Liver (tissue), 9 donors: ENCODE data around the gene VGLL2. TPM values are rescaled to one million over a fixed set of nuclear protein-coding genes. Genes with fewer than 3 reads are reported as not detected.
"Not testable (repeated sequence)": the region's sequence is repeated elsewhere in the genome, so short reads cannot be mapped to it uniquely, and the experiment has no call there.

Experiments used
- DNase-seq: peaks from one replicate; pipeline ENCODE4 v3.0.0-alpha.2; 2017; ENCODE audit warnings: low spot score
- H3K27ac ChIP-seq, 2 donors: one replicate each; pipeline ENCODE4 v1.7.0; 2013; ENCODE audit warnings: inconsistent platforms in 2 of 2, low read length in 2 of 2, control low read depth in 1 of 2, low read depth in 1 of 2, mild to moderate bottlenecking in 1 of 2
- H3K27me3 ChIP-seq, 4 donors: one replicate each; pipeline versions ENCODE4 v1.6.1 to v1.7.0; 2013; ENCODE audit warnings: low read length in 3 of 4, inconsistent platforms in 1 of 4, mild to moderate bottlenecking in 1 of 4, moderate library complexity in 1 of 4; ENCODE audit not compliant: control insufficient read depth in 4 of 4, insufficient read depth in 4 of 4
- H3K36me3 ChIP-seq, 4 donors: one replicate each; pipeline versions ENCODE4 v1.6.1 to v1.7.0; 2013; ENCODE audit warnings: low read length in 3 of 4, mild to moderate bottlenecking in 3 of 4, low read depth in 1 of 4, moderate library complexity in 1 of 4; ENCODE audit not compliant: control insufficient read depth in 4 of 4, insufficient read depth in 3 of 4
- H3K4me1 ChIP-seq, 4 donors: one replicate each; pipeline versions ENCODE4 v1.6.1 to v1.7.0; 2013; ENCODE audit warnings: low read length in 3 of 4, mild to moderate bottlenecking in 3 of 4, moderate library complexity in 1 of 4; ENCODE audit not compliant: control insufficient read depth in 4 of 4, insufficient read depth in 4 of 4
- H3K4me3 ChIP-seq, 3 donors: one replicate each; pipeline versions ENCODE4 v1.6.1 to v1.7.0; 2013; ENCODE audit warnings: low read length in 3 of 3, control low read depth in 1 of 3, low read depth in 1 of 3, mild to moderate bottlenecking in 1 of 3
- H3K9ac ChIP-seq, 2 donors: one replicate each; pipeline ENCODE4 v1.7.0; 2013; ENCODE audit warnings: low read length in 2 of 2, mild to moderate bottlenecking in 2 of 2, moderate library complexity in 2 of 2, control low read depth in 1 of 2, low read depth in 1 of 2
- H3K9me3 ChIP-seq, 4 donors: one replicate each; pipeline versions ENCODE4 v1.6.1 to v1.7.0; 2013; ENCODE audit warnings: low read length in 3 of 4; ENCODE audit not compliant: control insufficient read depth in 4 of 4
- EGR1 ChIP-seq, 2 donors: IDR thresholded peaks; 2 replicates each; pipeline ENCODE4 v1.6.1; 2016 to 2018; ENCODE audit warnings: antibody characterized with exemption in 2 of 2, low read depth in 2 of 2
- GABPA ChIP-seq, 2 donors: IDR thresholded peaks in 1 of 2; conservative IDR thresholded peaks in 1 of 2; 2 replicates each; pipeline ENCODE4 v1.6.1; 2016; ENCODE audit warnings: antibody characterized with exemption in 2 of 2, mild to moderate bottlenecking in 1 of 2, moderate library complexity in 1 of 2
- HNF4A ChIP-seq, 2 donors: conservative IDR thresholded peaks; 2 replicates each; pipeline ENCODE4 v1.6.1; 2016; ENCODE audit warnings: antibody characterized with exemption in 2 of 2, mild to moderate bottlenecking in 2 of 2
- HNF4G ChIP-seq: IDR thresholded peaks from 2 replicates; pipeline ENCODE4 v1.6.1; 2016; ENCODE audit warnings: antibody characterized with exemption
- JUND ChIP-seq, 2 donors: IDR thresholded peaks; 2 replicates each; pipeline ENCODE4 v1.6.1; 2016; ENCODE audit warnings: antibody characterized with exemption in 2 of 2
- NR2F2 ChIP-seq: IDR thresholded peaks from 2 replicates; pipeline ENCODE4 v1.6.1; 2016; ENCODE audit warnings: antibody characterized with exemption
- RAD21 ChIP-seq, 2 donors: IDR thresholded peaks; 2 replicates each; pipeline ENCODE4 v1.6.1; 2016; ENCODE audit warnings: antibody characterized with exemption in 2 of 2, mild to moderate bottlenecking in 2 of 2
- REST ChIP-seq: IDR thresholded peaks from 2 replicates; pipeline ENCODE4 v1.6.1; 2016; ENCODE audit warnings: antibody characterized with exemption, mild to moderate bottlenecking
- TAF1 ChIP-seq: conservative IDR thresholded peaks from 2 replicates; pipeline ENCODE4 v1.6.1; 2016; ENCODE audit warnings: antibody characterized with exemption, mild to moderate bottlenecking
- WGBS: extraction: QIAGEN DNeasy Blood & Tissue Kit; methylation state at CpG from one replicate; pipeline ENCODE4 v1.1.7; 2013; 5-methylcytosine and 5-hydroxymethylcytosine counted together
- polyA plus RNA-seq, 2 donors: library from polyadenylated mRNA; stranded (reverse) in 1 of 2; unstranded in 1 of 2; fragments of 200-250 nt in 1 of 2; fragments of >200 nt in 1 of 2; fragmentation: Nextera tagmentation in 1 of 2; extraction: Ambion mirVana in 1 of 2; gene quantifications; one replicate each; pipeline versions ENCODE4 v1.2.1 to v1.2.3, GENCODE V29; 2013 to 2015
- total RNA-seq, 2 donors: library from RNA; depleted of rRNA; stranded (reverse); fragments of >200 nt; gene quantifications; one replicate each; pipeline ENCODE4 v1.2.3, GENCODE V29; 2014
- TF ChIP-seq, protein P1 (sequence below): IDR thresholded peaks from 2 replicates; pipeline ENCODE4 v1.6.1; 2016; ENCODE audit warnings: antibody characterized with exemption
- TF ChIP-seq, protein P2 (sequence below): IDR thresholded peaks from 2 replicates; pipeline ENCODE4 v1.6.1; 2016; ENCODE audit warnings: antibody characterized with exemption
- donor health status: healthy.
- donor health status: healthy.
- donor health status: healthy.
- donor health status: healthy.
- donor health status: healthy.

Gene VGLL2
- total and polyA plus RNA-seq, 4 donors = not detected

DNA sequence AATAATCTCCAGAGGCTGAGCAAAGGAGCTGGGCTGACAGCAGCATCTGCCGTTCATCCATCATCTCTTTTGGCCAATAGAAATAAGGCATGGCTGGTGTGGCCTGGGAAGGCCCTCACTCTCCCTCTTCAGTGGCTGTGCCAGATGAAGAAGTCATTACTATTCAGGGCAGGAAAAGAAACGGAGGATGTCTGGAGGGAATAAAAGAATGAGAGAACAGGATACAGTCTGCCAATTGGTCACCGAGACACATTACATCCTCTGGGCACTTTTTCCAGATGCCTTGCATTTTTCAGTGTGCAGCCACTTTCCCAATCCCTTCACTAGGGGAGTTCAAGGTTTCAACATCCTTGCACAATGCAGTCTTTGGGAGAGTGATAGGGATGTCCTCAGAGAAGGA lies 32.2 kb upstream of the VGLL2 start:
- WGBS = 73% methylated on average over 3 of the region's 3 CpGs
- H3K9me3 ChIP-seq = no peaks in the 10 kb centered on the region

GRCh38 chr6:117237561-117237960 lies 27.8 kb upstream of the VGLL2 start:
- Histone ChIP-seq H3K9me3 (no peaks in the 10 kb centered on the region), H3K27ac (no peak overlapping the region), H3K4me1 (no peaks in the 10 kb centered on the region), H3K36me3 (no peaks in the 10 kb centered on the region), H3K4me3 (no peak overlapping the region), H3K27me3 (no peaks in the 10 kb centered on the region), H3K9ac (no peak overlapping the region)
- WGBS = 73% methylated on average over 2 of the region's 2 CpGs
- no peak for DNase-seq
- TF ChIP-seq JUND (IDR thresholded peaks at IDR 0.05) = no peak
- TF ChIP-seq NR2F2 = no peak
- no peak for TF ChIP-seq TAF1
- TF ChIP-seq, protein P1, sequence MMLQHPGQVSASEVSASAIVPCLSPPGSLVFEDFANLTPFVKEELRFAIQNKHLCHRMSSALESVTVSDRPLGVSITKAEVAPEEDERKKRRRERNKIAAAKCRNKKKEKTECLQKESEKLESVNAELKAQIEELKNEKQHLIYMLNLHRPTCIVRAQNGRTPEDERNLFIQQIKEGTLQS = no peak
- TF ChIP-seq, protein P2, sequence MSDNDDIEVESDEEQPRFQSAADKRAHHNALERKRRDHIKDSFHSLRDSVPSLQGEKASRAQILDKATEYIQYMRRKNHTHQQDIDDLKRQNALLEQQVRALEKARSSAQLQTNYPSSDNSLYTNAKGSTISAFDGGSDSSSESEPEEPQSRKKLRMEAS = no peak
- no peak for TF ChIP-seq EGR1 (IDR thresholded peaks at IDR 0.05; ENCODE audit: low read depth in 2 of 2)
- TF ChIP-seq REST = no peak
- TF ChIP-seq HNF4G = no peak
- no peak for TF ChIP-seq RAD21 (IDR thresholded peaks at IDR 0.05)
- no peak for TF ChIP-seq GABPA (IDR thresholded peaks at IDR 0.05 in 1 of 2, conservative IDR thresholded peaks at IDR 0.05 in 1 of 2)
- no peak for TF ChIP-seq HNF4A (conservative IDR thresholded peaks at IDR 0.05)

More for the DNA sequence above, 32.2 kb upstream of the VGLL2 start:
- Histone ChIP-seq H3K9ac (no peak overlapping the region), H3K4me1 (no peaks in the 10 kb centered on the region), H3K27ac (no peak overlapping the region), H3K27me3 (no peaks in the 10 kb centered on the region), H3K36me3 (no peaks in the 10 kb centered on the region), H3K4me3 (no peak overlapping the region)
- no peak for DNase-seq
- no peak for TF ChIP-seq HNF4A (conservative IDR thresholded peaks at IDR 0.05)
- no peak for TF ChIP-seq NR2F2
- no peak for TF ChIP-seq EGR1 (IDR thresholded peaks at IDR 0.05; ENCODE audit: low read depth in 2 of 2)
- TF ChIP-seq, protein P1 = no peak
- TF ChIP-seq GABPA (IDR thresholded peaks at IDR 0.05 in 1 of 2, conservative IDR thresholded peaks at IDR 0.05 in 1 of 2) = no peak
- TF ChIP-seq, protein P2 = no peak
- no peak for TF ChIP-seq HNF4G
- TF ChIP-seq REST = no peak
- TF ChIP-seq RAD21 (IDR thresholded peaks at IDR 0.05) = no peak

DNA sequence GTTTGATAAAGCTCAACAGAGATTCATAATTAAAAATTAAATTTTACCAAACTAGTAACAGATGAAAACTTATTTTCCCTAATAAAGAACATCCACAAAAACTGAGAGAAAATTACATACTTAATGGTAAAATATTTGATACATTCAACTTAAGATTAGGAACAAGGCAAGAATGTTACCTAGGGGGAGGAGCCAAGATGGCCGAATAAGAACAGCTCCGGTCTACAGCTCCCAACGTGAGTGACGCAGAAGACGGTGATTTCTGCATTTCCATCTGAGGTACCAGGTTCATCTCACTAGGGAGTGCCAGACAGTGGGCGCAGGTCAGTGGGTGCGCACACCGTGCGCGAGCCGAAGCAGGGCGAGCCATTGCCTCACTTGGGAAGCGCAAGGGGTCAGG lies 20.8 kb upstream of the VGLL2 start:
- not testable (repeated sequence) for DNase-seq, H3K27me3 ChIP-seq, H3K4me3 ChIP-seq, H3K4me1 ChIP-seq, H3K9ac ChIP-seq, H3K27ac ChIP-seq, H3K36me3 ChIP-seq, H3K9me3 ChIP-seq
- WGBS = 67% methylated on average over 8 of the region's 13 CpGs

GRCh38 chr6:117244979-117245378 lies 20.4 kb upstream of the VGLL2 start:
- not testable (repeated sequence) for H3K9ac ChIP-seq, DNase-seq, H3K27me3 ChIP-seq, H3K36me3 ChIP-seq, H3K9me3 ChIP-seq, H3K4me3 ChIP-seq, H3K27ac ChIP-seq, H3K4me1 ChIP-seq
- 77% methylated on average over 19 of the region's 20 CpGs for WGBS
